Transverse colon (tissue), 4 donors: Measurements from ENCODE around the gene SCYL1. TPM values are rescaled to one million over a fixed set of nuclear protein-coding genes. Genes with fewer than 3 reads are reported as not detected.

Source experiments
- DNase-seq: peaks from one replicate; pipeline ENCODE4 v3.0.0-alpha.2; 2019
- H3K27ac ChIP-seq, 4 donors: fragments of 200-600 bp; sonication (generic); 2 replicates each; pipeline ENCODE4 v1.5.1; 2016 to 2018; ENCODE audit warnings: inconsistent platforms in 4 of 4
- H3K27me3 ChIP-seq: fragments of 200-600 bp; sonication (generic); 2 replicates; pipeline ENCODE4 v1.5.1; 2017; ENCODE audit warnings: inconsistent platforms
- H3K36me3 ChIP-seq, 4 donors: fragments of 200-600 bp; sonication (generic); 2 replicates each; pipeline ENCODE4 v1.5.1; 2017 to 2019; ENCODE audit warnings: inconsistent platforms in 4 of 4
- H3K4me1 ChIP-seq, 4 donors: fragments of 200-600 bp; sonication (generic); 2 replicates each; pipeline ENCODE4 v1.5.1; 2017 to 2020; ENCODE audit warnings: inconsistent platforms in 4 of 4
- H3K4me3 ChIP-seq, 4 donors: fragments of 200-600 bp; sonication (generic); 1 replicate in 1 of 4; 2 replicates in 3 of 4; pipeline versions ENCODE4 v1.5.1 to v1.6.1; 2017 to 2019; ENCODE audit warnings: inconsistent platforms in 4 of 4
- H3K9me3 ChIP-seq, 2 donors: fragments of 200-600 bp; sonication (generic); 2 replicates each; pipeline ENCODE4 v1.5.1; 2017 to 2019; ENCODE audit warnings: inconsistent platforms in 2 of 2
- CTCF ChIP-seq, 5 experiments: fragments of 200-600 bp in 3 of 5; fragments of 450-650 bp in 2 of 5; sonication (generic) in 3 of 5; IDR thresholded peaks; 1 replicate in 2 of 5; 2 replicates in 3 of 5; pipeline ENCODE4 v1.5.1; 2016 to 2017; ENCODE audit warnings: antibody characterized with exemption in 5 of 5, inconsistent platforms in 3 of 5, mild to moderate bottlenecking in 2 of 5, moderate library complexity in 1 of 5
- EP300 ChIP-seq: sonication (generic); formaldehyde crosslinking; IDR thresholded peaks from one replicate; pipeline ENCODE4 v1.6.1; 2017; ENCODE audit warnings: antibody characterized with exemption, low read depth
- POLR2A ChIP-seq: fragments of 450-650 bp; IDR thresholded peaks from one replicate; pipeline ENCODE4 v1.6.1; 2016; ENCODE audit warnings: antibody characterized with exemption, mild to moderate bottlenecking, moderate library complexity
- POLR2AphosphoS5 ChIP-seq, 3 donors: sonication (generic); formaldehyde crosslinking; IDR thresholded peaks; one replicate each; pipeline ENCODE4 v1.6.1; 2016; ENCODE audit warnings: antibody characterized with exemption in 3 of 3
- WGBS, 2 donors: methylation state at CpG; one replicate each; pipeline ENCODE4 v1.1.5; 2018; ENCODE audit warnings: low coverage in 1 of 2; 5-methylcytosine and 5-hydroxymethylcytosine counted together
- in situ Hi-C, 4 donors: fragments of 200-750 bp; cut with MboI; loops; one replicate each; pipeline versions ENCODE4 v1.15.0 to v1.15.1; 2017; ENCODE audit warnings: low sequenced_read_pairs in 3 of 4, low pct_ligation_motif_present in 1 of 4, low pct_unique_long_range_greater_than_20kb in 1 of 4
- intact Hi-C: fragments of 100-400 bp; cut with DNase I; formaldehyde crosslinking; loops from one replicate; pipeline ENCODE4 v1.15.1; 2023; ENCODE audit warnings: low total_unique reads
- total RNA-seq, 4 donors: library from RNA; depleted of rRNA; stranded (reverse); fragments of >200 nt; gene quantifications; one replicate each; pipeline ENCODE4 v1.1.0, GENCODE V29; 2016

The SCYL1 gene
- total RNA-seq, 4 donors from 2014 or later, result 41.0 to 78.4 (median 69.2) TPM

DNA sequence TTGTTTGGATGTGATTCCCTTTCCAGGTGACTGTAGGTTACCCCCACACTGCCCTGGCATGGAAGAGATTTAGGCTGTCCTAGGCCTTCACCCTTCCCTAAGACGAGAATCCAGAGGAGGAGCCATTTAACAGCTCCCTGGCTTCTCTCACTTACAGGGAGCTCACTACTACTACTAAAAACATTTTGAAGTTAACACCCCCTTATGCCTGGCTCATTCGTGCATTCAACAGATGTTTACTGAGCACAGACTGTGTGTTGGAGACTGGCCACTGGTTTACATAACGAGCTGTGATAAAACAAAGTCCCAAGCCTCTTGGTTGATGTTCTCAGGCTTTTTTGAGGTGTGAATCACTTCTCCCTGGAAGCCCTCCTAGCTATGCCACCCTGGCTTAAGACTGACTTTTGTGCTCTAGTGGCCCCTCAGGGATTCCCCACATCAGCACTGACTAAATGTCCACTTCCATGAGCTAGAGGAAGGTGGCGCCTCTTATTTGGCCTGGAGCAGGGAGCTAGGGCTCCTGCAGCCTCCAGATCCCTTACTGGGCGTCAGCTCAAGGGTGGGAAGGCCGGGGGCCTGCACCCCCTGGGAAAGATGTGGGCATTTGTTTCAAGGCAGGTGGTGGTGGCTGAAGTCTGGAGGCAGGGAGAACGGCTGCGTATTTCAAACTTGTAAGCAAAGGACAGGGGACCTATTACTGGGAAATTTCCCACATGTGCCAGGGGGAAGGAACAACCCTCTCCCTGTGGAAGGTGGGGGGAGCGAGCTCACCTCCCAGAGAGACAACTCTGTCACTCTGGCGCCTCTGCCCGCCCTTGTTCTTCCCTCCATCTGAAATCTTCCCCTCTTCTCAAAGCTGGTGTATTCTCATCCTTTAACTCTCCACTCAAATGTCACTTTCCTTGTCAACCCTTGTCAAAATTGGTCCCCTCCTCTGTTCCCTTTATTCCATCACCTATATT is 45.4 kb upstream of the SCYL1 start:
- WGBS, 2 donors, result 53 to 74% methylated on average over 5 to 11 of the region's 11 CpGs
- intact Hi-C loops (no loop called here), in situ Hi-C loops (no loop called here)
- Histone ChIP-seq H3K27ac (peak overlapping the region; percentile 96 to 100 (median 98)), H3K4me3 (peak overlapping the region in 3 of 4 donors; percentile 49 to 79 (median 67)), H3K36me3 (no peaks in the 10 kb centered on the region), H3K9me3 (no peaks in the 10 kb centered on the region), H3K27me3 (no peaks in the 10 kb centered on the region), H3K4me1 (peaks cover 27 to 63% (median 48%) of the 10 kb centered on the region in 4 donors)
- peak; percentile 64 for DNase-seq
- TF ChIP-seq EP300 (no peak), POLR2A (peak; percentile 65), POLR2AphosphoS5 (IDR thresholded peaks at IDR 0.05) (peak; percentile 69 to 83 (median 77)), CTCF (IDR thresholded peaks at IDR 0.05) (peak in 2 of 5 experiments; percentile 24 to 46)

DNA sequence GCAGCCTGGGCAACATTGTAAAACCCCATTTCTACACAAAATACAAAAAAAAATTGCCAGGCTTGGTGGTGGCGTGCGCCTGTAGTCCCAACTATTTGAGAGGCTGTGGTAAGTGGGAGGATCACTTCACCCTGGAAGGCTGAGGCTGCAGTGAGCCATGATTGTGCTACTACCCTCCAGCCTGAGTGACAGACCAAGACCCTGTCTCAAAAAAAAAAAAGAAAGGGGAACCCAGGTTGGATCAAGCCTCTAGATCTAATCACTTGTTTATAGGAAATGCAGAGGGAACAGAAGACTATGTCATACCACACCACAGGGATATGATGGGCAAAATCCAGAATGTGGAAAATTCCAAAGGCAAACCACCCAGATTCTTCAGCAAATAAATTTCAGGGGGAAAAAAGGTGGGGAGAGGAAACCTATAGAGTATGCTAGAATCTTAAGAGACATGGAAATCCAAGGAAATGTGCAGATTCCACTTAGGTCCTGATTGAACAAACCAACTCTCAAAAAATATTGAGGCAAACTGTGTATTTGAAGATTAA is 42.5 kb upstream of the SCYL1 start:
- DNase-seq, result no peak
- in situ Hi-C loops, result no loop called here
- TF ChIP-seq POLR2AphosphoS5 (IDR thresholded peaks at IDR 0.05) (no peak), CTCF (IDR thresholded peaks at IDR 0.05) (no peak), POLR2A (no peak), EP300 (no peak)
- Histone ChIP-seq H3K4me3 (no peak overlapping the region), H3K27ac (peak overlapping the region; percentile 96 to 100 (median 98)), H3K4me1 (peaks cover 36 to 69% (median 54%) of the 10 kb centered on the region in 4 donors), H3K36me3 (no peaks in the 10 kb centered on the region), H3K27me3 (no peaks in the 10 kb centered on the region), H3K9me3 (no peaks in the 10 kb centered on the region)
- WGBS, 2 donors, result 98% methylated on average over 2 of the region's 2 CpGs; no CpG with 5 or more reads in 1 of the 2 donors
- intact Hi-C loops, result loop anchor here (1.0 kb wide), 1 partner anchor 57 kb away; no protein-coding TSS in a partner anchor

- Histone ChIP-seq H3K27ac (peak overlapping the region; percentile 98 to 100 (median 99)), H3K36me3 (no peaks in the 10 kb centered on the region)
Observed at GRCh38 chr11:65485920-65486219, 39.0 kb upstream of the SCYL1 start.

More at GRCh38 chr11:65485920-65486219, 39.0 kb upstream of the SCYL1 start:
- in situ Hi-C loops (no loop called here), intact Hi-C loops (no loop called here)
- no peak for DNase-seq
- Histone ChIP-seq H3K9me3 (no peaks in the 10 kb centered on the region), H3K4me1 (peaks cover 47 to 68% (median 59%) of the 10 kb centered on the region in 4 donors), H3K4me3 (no peak overlapping the region), H3K27me3 (no peaks in the 10 kb centered on the region)
- 40 to 55% methylated on average over 4 to 5 of the region's 5 CpGs for WGBS, 2 donors
- no peak for TF ChIP-seq CTCF (IDR thresholded peaks at IDR 0.05)
- no peak for TF ChIP-seq POLR2AphosphoS5 (IDR thresholded peaks at IDR 0.05)
- no peak for TF ChIP-seq POLR2A
- TF ChIP-seq EP300, result no peak
